HG03066 (cell line): Measurements from ENCODE around the gene TCERG1L.

ENCODE experiments used
- ATAC-seq: cut with Tn5 transposase; IDR thresholded peaks from one replicate; pipeline ENCODE4 v1.9.1; 2021; ENCODE audit warnings: low read depth; ENCODE audit not compliant: unreplicated experiment

TCERG1L gene

DNA sequence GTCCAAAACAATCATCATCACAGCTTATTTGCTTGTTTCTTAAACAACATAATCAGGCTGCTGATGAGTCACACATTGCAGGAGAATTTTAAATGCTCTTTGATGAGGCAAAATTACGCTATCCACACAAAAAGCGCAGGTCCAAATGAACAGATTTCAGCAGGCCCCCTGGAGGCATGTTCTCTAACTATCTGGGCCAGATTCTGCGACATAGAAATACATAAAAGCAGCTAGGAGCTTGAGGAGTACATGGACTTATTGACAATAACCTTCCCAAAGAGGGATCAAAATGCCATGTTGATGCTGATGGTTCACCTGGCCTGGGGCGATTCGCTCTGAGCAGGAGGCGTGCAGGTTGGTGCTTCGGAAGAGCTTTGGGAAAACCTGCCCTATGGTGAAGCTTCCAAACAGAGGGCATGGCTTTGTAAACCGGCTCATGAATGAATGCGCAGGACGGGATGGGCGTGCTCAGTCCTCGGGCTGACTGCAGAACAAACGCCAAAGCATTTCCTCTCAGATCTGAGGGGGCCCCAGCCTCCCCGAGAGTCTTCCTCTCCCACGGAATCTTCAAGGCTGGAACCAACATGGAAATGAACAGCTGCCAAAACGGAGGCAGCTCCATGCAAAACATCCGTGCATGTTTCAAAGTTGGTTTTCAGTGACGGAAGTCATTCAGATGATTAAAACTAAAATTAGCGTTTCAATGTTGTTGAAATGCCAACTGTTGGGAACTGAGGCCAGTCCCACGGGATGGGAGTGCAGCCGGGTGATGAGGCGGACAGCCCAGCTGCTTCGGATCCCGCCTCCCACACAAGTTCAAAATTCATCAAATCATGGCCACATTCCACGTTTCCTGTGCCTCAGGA, 179.6 kb downstream of the TCERG1L start:
- ATAC-seq: no peak

DNA sequence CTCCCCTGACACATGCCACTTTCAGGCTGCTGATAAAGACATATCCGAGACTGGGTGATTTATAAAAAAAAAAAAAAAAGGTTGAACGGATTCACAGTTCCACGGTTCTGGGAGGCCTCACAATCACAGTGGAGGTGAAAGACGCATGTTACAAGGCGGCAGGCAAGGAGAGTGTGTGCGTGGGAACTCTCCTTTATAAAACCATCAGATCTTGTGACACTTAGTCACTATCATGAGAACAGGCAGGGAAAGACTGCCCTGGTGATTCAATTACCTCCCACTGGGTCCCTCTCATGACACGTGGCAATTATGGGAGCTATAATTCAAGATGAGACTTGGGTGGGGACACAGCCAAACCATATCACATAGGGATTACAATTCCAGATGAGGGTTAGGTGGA, 181.5 kb downstream of the TCERG1L start:
- ATAC-seq: no peak

DNA sequence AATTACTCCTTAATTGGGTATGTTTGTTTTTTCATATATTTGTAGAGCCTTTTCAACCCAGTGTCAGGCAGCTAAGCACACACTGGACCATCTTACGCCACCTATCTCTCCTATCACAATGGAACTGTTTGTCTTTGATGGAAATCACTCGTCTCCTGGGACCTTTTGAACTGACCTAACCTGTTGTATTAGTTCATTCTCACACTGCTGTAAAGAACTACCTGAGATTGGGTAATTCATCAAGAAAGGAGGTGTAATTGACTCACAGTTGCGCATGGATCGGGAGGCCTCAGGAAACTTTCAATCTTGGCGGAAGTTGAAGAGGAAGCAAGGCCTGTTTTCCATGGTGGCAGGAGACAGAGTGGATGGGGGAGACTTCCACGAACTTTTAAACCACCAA, 182.0 kb downstream of the TCERG1L start:
- ATAC-seq: no peak

DNA sequence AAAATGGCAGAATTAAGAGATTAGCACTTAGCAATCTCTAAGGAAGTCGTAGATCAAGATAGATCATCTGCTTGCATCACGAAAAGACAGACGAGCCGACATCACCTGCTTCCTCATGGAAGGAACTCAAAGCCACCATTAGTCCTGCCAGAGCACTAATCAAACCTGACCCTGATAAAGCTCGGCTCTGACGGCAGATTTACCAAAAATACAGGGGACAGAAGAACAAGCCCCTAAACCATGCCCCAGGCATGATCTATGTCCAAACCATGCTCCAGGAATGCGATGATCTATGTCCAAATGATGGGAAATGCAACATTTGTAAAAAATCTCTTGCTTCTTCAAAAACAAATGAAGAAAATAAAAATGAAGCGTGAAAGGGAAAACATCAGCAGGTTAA, 182.8 kb downstream of the TCERG1L start:
- no peak for ATAC-seq

DNA sequence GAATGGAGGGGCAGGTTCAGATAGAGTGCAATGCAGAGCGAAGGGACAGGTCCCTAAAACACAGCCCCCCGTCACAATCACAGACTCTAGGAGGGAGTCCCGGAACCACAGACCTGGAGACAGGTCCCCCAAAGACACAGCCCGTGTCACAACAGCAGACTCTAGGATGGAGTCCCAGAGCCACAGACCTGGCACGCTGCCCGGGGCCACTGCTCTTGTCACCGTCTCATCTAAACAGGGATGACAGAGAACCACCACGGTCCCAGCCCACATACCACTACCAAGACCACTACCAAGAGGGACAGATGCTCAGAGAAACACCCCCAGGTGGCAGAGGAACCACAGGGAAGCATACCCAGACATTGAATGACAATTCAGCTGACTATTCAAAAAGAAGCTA, 183.9 kb downstream of the TCERG1L start:
- ATAC-seq: no peak

DNA sequence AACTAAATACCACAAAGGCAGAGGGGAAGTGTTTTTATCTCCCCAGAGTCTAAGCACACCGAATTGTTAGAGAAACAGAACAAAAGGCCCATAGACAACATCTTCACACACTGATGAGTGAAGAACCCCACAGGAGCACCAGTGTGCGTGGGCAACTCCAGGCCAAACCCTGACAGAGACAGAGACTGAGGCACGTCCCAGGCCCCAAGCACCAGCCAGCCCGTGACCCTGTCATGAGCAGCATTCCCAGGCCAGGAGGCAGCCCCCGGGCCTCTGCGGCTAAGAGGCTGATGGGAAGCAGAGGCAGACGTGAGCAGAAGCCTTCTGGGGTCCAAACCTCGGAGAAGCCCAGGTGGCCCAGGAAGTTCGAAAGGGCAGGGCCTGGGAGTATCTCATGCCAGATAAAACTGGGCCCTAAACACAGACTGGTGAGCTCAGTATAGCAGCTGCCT, 184.4 kb downstream of the TCERG1L start:
- ATAC-seq: no peak

DNA sequence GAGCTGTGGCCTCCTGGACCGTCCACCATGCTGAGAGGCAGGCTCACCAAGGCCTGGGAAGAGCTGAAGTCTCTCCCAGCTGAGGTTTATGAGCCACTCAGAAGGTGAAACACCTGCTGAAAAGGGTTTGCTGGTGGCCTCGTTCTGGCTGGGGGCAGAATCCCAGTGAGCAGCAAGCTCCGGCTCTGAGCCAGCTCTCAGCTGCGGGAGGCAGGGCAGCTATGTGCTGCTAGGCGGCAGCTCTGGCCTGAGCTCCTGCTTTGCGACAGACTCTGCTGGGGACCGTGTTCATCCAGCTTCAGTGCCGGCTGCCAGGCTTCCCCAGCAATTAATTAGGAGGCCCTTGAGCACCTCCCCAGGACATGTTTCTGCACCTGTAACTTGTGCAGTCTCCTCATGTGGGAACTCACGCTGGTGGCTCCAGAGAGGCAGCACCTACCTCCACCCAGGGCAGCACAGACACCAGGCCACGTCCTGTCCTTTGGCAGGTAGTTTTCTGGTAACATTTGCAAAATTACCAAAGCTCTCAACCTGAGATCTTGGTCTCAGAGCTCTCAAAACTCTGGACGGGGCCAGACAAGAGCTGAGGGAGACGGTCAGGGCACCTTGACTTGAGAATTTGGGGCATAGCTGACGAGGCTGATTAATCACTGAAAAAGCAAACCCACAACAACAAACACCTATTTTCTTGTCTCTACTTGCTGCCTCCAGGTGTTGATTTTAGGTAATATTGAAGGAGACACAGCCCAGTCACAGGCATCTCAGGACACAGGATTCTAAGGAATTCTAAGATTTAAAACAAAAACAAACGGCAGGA, 185.0 kb downstream of the TCERG1L start:
- no peak for ATAC-seq

DNA sequence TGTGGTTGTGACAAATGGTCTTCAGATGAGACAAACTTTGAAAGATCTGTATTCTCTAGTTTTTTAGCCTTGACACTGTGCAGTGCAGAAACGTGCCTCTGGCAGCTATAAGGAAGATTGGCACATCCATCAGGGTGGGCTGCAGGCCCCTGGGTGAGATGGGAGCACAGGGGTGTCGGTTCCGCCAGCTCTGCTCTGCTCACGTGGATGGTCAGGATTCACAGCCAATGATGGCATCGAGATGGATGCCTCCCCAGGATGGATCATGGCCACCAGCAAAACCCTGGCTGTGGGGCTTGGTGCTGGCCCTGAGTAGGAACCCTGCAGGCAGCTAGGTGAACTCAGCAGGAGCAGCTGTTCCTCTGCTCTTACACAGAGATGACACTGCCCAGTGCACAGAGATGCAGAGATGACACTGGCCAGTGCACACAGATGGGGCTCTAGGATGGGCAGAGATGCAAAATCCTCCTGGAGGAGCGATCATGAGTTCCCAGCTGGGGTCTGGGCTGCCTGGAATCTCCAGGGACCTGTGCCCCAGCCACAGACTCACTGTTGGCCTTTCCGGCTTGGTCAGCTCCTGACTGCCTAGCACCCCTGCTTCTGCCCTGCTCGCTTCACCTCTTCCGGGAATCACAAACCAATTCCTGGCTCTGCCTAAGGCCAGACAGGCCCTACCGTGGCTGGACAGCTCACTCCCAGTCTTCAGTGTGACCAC, 185.9 kb downstream of the TCERG1L start:
- no peak for ATAC-seq

DNA sequence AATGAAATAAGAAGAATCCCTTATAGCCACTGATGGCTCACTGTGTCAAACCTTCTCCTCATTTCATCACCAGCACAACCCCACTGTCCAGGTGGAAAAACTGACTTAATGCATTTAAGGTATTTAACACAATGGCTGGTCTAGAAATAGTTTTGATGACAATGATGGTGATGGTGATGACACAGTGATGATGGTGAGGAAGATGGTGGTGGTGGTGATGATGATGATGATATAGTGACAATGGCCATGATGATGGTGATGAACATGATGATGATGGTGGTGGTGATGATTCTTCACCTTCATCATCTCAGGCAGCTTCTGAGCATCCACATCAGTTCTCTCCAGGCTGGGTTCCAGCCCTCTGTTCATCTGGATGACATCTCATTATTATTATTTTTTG, 186.6 kb downstream of the TCERG1L start:
- no peak for ATAC-seq

DNA sequence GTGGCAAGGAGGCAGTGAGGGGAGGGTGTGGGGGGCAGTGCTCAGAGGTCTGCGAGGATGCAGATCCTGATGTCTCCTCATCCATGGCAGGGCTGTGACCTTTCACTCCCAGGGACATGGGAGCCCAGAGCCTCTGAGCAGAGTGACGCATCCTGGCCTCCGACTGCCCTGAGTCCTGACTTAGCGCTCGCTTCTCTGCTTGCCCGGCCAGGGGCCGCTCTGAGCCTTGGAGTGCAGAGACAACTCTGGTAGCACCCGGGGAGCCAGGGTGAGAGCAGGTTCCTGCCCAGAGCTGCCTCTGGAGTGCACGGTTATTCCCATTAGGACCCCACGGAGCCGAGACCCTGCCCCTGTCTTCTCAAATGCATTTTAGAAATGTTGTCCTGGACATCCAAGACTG, 188.0 kb downstream of the TCERG1L start:
- no peak for ATAC-seq

DNA sequence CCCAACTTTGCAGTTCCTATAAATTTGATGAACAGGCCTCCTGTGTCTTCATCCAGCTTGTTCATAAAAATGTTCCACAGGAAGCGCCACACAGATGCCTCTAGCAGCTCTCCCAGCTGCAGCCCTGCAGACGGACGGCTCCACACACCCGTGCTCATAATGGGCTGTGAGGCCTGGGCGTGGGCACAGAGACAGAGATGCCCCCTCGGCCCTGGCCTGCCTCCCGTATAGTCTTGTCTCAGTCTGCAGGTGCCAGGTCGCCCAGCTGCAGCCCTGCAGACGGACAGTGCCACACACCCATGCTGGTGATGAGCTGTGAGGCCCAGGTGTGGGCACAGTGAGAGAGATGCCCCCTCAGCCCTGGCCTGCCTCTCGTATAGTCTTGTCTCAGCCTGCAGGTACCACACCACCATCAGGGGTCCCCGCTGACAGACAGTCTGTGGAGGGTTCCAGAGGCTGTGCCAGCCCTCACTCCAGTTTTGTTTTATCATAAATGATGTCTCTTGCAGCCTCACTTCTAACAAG, 189.9 kb downstream of the TCERG1L start:
- ATAC-seq: no peak

DNA sequence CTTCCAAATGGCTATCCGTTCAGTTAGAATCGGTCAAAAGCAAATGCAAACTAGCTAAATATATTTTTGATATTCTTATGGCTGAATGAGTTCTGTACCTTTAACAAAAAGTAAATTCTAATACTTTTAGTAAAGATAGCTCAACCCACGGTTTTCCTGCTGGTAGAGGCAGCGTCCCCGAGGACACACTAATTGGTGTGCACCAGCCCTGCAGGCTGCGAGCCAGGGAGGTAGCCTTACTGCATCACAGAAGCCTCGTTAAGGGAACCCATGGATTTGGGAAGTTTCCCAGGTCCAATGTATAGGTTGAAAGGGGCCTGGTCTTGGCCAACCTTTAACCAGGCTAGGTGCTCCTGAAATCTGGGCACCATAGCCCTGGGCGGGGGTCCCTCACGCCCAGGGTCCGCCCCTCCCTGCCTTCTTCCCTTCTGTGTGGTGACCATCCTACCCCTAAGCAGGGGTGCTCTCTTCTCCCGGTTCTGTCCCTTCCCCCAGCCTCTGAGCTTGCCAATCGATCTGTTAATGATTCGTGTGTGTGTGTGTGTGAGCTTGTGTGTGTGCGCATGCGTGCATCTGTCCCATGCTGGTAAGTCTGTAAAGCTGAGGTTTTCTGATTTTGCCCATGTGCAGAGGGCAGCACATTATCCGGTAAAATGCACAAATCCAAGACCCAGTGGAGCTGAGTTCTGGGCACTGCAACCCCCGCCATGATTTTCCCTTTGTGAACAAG, 191.7 kb downstream of the TCERG1L start:
- no peak for ATAC-seq

DNA sequence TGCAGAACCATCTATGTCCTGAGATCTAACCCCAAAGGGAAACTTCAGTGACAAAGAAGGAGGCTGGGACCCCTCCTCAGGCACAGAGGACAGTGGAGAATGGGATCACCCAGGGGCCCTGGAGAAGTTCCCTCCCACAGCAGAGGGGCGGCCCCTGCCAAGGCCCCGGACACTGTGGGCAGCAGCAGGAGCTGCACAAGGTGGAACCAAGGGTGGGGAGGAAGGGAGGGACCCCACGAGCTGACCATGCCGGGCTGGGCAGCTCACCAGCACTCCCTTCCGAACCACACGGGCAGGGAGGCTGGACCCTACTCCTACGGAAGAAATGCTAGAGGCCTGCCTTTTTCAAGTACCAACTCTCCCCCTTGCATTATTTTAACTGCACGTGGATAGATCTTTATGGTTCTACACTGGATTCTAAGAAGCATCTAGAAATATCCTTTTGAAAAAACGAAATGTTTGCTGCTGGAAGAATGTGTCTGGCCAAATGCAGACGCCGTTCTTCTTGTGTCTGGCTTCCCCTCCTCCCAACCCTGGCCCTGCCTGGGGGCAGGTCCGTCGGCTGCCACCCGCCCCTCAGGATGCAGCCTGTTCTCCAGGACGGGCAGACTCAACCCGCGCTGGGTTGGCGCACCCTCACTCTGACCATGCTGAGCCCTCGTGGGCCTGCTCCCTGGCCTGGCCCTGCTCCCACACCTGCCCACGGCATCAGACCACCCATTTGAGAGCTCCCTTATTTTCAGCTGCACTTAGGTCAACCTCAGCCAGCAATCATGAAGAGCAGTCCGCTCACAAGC, 193.9 kb downstream of the TCERG1L start:
- no peak for ATAC-seq

DNA sequence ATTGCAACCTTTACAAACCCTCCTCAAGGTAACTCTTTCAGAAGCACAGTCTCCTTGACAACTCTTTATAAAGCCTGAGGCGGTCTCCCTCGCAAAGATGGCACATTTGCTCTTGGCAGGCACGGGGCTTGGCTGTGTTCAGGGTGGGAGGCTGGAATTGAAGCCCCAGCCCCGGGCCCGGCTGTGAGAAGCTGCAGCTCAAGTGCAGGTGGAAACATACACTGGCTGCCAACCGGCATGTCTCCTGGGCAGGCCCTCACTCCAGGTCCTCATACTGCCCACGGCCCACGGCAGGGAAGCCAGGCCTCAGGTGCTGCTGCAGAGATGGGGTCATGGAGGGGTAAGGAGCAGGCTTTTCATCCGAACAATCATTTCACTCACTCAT, 194.5 kb downstream of the TCERG1L start:
- no peak for ATAC-seq

DNA sequence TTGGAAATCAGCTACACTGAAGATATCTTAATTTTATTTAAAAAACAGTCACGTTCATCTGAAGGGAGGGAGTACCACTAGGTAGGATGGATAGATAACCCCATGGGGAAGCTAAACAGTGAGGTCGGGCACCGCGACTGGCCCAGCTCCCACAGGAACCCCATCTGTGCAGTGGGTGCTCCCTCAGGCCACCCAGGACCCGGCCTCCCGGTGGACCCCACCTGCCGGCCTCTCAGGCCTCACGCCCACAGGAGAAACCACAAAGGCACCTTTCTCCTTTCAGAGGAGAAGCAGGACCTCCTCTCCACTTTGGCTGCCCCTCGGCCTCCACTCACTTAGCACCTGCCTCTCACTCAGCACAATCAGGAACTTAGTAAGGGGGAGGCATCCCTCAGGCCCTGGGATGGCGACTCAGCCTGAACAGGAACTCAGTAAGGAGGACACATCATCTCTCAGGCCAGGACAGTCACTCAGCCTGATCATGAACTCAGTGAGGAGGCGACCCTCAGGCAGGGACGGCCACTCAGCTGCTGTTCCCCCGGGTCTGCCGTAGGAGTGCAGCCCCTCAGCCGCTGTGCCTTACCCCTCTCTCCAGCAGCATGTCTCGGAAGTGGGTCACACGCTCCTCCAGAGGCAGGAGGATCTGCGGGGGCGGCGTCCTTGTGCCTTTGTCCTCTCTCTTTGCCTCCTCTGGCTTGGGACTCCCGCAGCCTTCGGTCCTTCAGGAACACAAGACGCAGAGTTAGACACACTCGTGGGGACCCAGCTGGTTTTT, 195.1 kb downstream of the TCERG1L start:
- ATAC-seq: no peak

DNA sequence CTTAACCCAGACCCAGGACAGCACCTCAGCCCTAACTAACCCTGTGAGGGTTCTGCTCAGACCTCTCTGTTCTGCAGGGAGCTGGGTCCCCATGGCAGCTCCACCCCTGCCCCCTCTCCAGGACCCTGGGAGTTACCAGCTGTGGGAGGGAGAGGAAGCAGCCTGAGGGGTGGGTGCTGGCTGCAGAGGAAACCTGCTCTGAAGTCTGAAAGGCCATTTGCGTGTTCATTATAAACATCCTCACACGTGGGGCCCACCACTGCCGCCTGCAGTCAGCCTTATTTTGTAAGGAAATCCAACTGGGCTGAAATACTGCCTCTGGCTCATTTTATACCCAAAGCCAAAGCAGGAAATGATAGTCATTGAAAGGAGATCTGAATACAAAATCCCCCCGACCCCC, 195.7 kb downstream of the TCERG1L start:
- ATAC-seq: no peak

DNA sequence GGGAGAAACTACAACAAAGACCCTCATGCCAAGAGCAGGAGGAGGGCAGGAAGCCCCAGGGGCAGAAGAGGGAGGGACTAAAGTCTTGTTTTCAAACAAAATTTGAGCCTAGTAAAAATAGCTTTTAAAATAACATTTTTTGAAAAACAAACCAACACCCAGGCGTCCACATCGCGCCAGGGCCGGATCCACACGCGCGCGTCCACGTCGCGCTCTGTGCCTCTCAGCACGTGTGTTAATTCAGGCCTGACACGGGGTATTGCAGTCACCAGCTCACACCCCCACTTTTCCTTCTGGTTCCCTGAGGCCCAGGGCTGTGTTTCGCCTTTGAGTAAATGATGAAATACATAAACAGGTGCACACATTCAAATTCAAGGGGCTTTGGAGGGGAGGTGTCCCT, 196.2 kb downstream of the TCERG1L start:
- ATAC-seq: no peak

DNA sequence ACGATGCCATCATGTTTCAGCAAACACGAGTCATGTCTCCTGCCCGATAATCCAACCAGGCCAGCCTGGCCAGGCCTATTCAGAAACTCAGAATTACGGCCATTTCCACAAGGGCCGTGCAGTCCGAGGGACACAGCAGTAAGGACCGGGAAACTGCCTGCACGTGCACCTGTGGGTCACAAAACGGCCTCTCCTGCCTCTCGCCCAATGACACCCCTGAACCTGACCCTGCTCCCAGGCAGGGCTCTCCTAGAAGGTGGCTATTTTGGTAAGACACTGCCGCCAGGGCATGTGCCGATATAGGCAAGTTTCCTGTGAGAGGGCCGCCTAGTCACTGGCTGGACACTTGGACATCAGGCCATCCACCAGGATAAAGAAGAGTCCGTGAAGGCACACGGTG, 196.7 kb downstream of the TCERG1L start:
- no peak for ATAC-seq
